Upper lobe of right lung (tissue), 1 donor: Measurements from ENCODE around the gene TUT7. TPM values are rescaled to one million over a fixed set of nuclear protein-coding genes. Genes with fewer than 3 reads are reported as not detected.

Experiments
- ATAC-seq: fragments of 200-7000 bp; cut with Tn5 transposase; one replicate; pipeline ENCODE4 v1.9.1; 2020; ENCODE audit warnings: mild to moderate bottlenecking, moderate library complexity
- DNase-seq: peaks from one replicate; pipeline ENCODE4 v3.0.0-alpha.2; 2020
- H3K27ac ChIP-seq: fragments of 200-600 bp; one replicate; pipeline ENCODE4 v1.8.0; 2022
- H3K27me3 ChIP-seq: fragments of 200-600 bp; one replicate; pipeline ENCODE4 v1.8.0; 2022; ENCODE audit warnings: mild to moderate bottlenecking
- H3K36me3 ChIP-seq: fragments of 200-600 bp; one replicate; pipeline ENCODE4 v1.8.0; 2022
- H3K4me1 ChIP-seq: fragments of 200-600 bp; one replicate; pipeline ENCODE4 v1.8.0; 2022
- H3K4me3 ChIP-seq: fragments of 200-600 bp; one replicate; pipeline ENCODE4 v1.8.0; 2022; ENCODE audit warnings: mild to moderate bottlenecking
- H3K9me3 ChIP-seq: fragments of 200-600 bp; one replicate; pipeline ENCODE4 v1.8.0; 2022
- intact Hi-C: fragments of 100-400 bp; cut with DNase I; formaldehyde crosslinking; loops from one replicate; pipeline ENCODE4 v1.11.0; 2022
- total RNA-seq: library from RNA; stranded (reverse); fragmentation: NEBNext Ultra II Directional; extraction: Animal tissue kit (Norgen Biotek cat#: 25700); gene quantifications from one replicate; pipeline ENCODE4 v1.2.1, GENCODE V29; 2021
- TF ChIP-seq, protein P1 (sequence below): fragments of 200-600 bp; IDR thresholded peaks from one replicate; pipeline ENCODE4 v1.8.0; 2022; ENCODE audit warnings: antibody characterized with exemption
- donor health status: DM: no; HTN: yes; CAD: no; lungs with severe emphysema.

Gene TUT7
- total RNA-seq, 1 donor from 2014 or later = 34.1 TPM

DNA sequence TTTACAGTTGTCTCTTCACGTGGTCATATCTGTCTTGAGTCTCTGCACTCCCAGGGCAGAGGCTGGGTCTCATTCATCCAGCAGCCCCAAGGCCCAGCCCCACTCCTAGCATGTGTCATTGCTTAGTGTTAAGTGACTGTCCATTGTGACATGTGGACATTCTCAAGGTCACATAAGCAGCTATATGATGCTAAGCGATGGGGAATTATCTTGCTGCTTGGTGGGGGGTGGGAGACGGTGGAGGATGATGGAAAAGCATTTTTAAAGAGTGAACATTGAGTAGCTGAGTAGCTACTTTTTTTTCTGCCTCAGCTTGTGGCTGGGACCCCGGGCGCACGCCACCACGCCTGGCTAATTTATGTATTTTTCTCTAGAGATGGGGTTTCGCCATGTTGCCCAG lies 94.7 kb downstream of the TUT7 start, which contains the start of gene C9orf153:
TSS of gene C9orf153 (minus strand) at position 101 of the 400 bp plus-strand sequence. CDS start 30,054 bp downstream, outside the sequence.
- Histone ChIP-seq H3K27ac (no peak within 1 kb of the TSS), H3K4me3 (no peak within 1 kb of the TSS), H3K36me3 (peaks cover 21% of the 10 kb centered on the region), H3K9me3 (no peaks in the 10 kb centered on the region), H3K27me3 (no peaks in the 10 kb centered on the region), H3K4me1 (no peaks in the 10 kb centered on the region)
- ATAC-seq = no peak
- TF ChIP-seq, protein P1, sequence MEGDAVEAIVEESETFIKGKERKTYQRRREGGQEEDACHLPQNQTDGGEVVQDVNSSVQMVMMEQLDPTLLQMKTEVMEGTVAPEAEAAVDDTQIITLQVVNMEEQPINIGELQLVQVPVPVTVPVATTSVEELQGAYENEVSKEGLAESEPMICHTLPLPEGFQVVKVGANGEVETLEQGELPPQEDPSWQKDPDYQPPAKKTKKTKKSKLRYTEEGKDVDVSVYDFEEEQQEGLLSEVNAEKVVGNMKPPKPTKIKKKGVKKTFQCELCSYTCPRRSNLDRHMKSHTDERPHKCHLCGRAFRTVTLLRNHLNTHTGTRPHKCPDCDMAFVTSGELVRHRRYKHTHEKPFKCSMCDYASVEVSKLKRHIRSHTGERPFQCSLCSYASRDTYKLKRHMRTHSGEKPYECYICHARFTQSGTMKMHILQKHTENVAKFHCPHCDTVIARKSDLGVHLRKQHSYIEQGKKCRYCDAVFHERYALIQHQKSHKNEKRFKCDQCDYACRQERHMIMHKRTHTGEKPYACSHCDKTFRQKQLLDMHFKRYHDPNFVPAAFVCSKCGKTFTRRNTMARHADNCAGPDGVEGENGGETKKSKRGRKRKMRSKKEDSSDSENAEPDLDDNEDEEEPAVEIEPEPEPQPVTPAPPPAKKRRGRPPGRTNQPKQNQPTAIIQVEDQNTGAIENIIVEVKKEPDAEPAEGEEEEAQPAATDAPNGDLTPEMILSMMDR = no peak
- intact Hi-C loops = no loop called here
- no peak for DNase-seq

DNA sequence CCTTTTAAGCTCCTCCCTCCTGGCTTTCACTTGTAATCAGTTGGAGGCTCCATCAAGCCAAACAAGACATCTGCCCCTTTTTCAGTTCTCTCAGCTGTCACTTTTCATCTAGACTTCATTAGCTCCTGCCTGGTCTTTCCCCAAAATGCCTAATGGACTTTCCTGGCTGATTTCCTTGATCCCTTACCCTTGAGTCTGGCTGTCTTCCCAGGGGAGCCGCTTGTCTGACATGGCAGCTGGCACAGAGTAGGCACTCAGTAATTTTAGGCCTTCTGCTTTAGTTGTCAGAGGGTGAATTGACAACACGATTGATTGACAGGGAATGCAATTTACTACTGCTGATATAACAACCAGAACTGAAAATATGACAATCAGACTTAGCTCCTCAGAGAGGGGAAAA lies 96.8 kb downstream of the TUT7 start:
- DNase-seq = no peak
- Histone ChIP-seq H3K4me1 (no peaks in the 10 kb centered on the region), H3K27me3 (no peaks in the 10 kb centered on the region), H3K36me3 (peaks cover 1% of the 10 kb centered on the region), H3K27ac (no peak overlapping the region), H3K9me3 (peaks cover 10% of the 10 kb centered on the region), H3K4me3 (no peak overlapping the region)
- intact Hi-C loops = no loop called here
- TF ChIP-seq, protein P1 = no peak
- peak; percentile 19 for ATAC-seq

- no peak for ATAC-seq
- intact Hi-C loops = no loop called here
- TF ChIP-seq, protein P1 = no peak
- Histone ChIP-seq H3K9me3 (peaks cover 10% of the 10 kb centered on the region), H3K27ac (no peak overlapping the region), H3K4me3 (no peak overlapping the region), H3K36me3 (no peaks in the 10 kb centered on the region), H3K27me3 (no peaks in the 10 kb centered on the region), H3K4me1 (no peaks in the 10 kb centered on the region)
- DNase-seq = no peak
These were observed 97.6 kb downstream of the TUT7 start for GRCh38 chr9:86256653-86257052.

DNA sequence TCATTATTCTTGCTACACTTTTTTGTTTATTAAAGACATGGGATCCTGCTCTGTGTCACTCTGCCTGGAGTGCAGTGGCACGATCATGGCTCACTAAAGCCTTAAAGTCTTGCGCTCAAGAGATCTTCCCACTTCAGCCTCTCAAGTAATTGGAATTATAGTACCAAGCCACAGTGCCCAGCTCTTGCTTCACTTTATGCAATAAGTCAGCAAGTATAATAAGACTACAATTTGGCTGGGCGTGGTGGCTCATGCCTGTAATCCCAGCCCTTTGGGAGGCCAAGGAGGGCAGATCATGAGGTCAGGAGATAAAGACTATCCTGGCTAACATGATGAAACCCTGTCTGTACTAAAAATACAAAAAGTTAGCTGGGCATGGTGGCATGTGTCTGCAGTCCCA lies 100.6 kb downstream of the TUT7 start:
- Histone ChIP-seq H3K27me3 (no peaks in the 10 kb centered on the region), H3K27ac (no peak overlapping the region), H3K36me3 (no peaks in the 10 kb centered on the region), H3K9me3 (peaks cover 10% of the 10 kb centered on the region), H3K4me3 (no peak overlapping the region), H3K4me1 (no peaks in the 10 kb centered on the region)
- no peak for DNase-seq
- intact Hi-C loops = no loop called here
- TF ChIP-seq, protein P1 = no peak
- ATAC-seq = no peak

DNA sequence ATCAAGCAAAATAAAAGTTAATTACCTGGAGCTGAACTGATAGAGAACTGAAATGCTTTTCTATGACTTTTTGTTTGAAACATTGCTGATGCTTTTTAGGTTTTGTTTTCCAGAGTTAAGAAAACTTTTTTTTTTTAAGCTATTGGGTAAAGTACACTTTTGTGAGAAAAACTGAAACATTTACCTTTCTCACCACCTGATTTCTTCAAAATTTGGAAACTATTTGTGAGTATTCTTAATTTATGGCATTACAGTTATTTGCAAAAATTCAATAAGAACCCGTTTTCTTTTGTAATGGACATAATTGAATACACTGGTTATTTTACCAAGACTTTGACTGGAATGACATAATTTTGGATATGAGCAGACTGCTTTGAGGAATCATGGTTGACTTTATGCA lies 101.3 kb downstream of the TUT7 start:
- no peaks in the 10 kb centered on the region for H3K27me3 ChIP-seq
- peaks cover 10% of the 10 kb centered on the region for H3K9me3 ChIP-seq
- no peak for DNase-seq
- intact Hi-C loops = no loop called here
- TF ChIP-seq, protein P1 = no peak
- no peak for ATAC-seq
- no peak overlapping the region for H3K4me3 ChIP-seq
- no peaks in the 10 kb centered on the region for H3K4me1 ChIP-seq
- H3K27ac ChIP-seq = no peak overlapping the region
- H3K36me3 ChIP-seq = no peaks in the 10 kb centered on the region

DNA sequence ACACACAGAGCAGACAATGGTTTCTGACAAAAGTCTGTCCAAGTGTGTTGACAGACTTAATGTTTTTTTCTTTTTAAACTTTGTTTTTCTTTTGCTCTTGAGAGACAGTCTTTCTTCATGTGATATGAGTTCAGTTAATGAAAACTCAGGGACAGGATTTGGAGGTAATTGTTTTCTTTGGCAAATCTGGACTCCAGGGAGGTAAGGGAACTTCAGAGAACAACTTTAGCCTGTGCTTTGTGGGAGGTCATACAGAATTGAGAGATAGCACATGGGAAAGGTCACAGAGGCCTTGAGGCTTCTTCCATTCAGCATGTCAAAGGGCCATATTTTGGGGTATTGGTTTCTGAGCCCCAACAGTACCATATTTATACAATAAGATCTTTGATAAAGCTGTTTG lies 104.1 kb downstream of the TUT7 start:
- intact Hi-C loops = no loop called here
- Histone ChIP-seq H3K4me1 (no peaks in the 10 kb centered on the region), H3K9me3 (peaks cover 10% of the 10 kb centered on the region), H3K4me3 (no peak overlapping the region), H3K36me3 (no peaks in the 10 kb centered on the region), H3K27me3 (no peaks in the 10 kb centered on the region), H3K27ac (no peak overlapping the region)
- DNase-seq (no peak), ATAC-seq (no peak)
- TF ChIP-seq, protein P1 = no peak
